Measurements from ENCODE around the gene RNU4-1. TPM values are rescaled to one million over a fixed set of nuclear protein-coding genes. Genes with fewer than 3 reads are reported as not detected.

Gene RNU4-1
- total and polyA plus RNA-seq, 2 experiments from 2014 or later, result 6.0 TPM; not detected in 1

- H3K4me3 ChIP-seq, result no peak overlapping the region
- H3F3A ChIP-seq (replicated peaks; ENCODE audit: low read depth), result no peaks in the 10 kb centered on the region
- H3K9me3 Mint-ChIP-seq, result no peaks in the 10 kb centered on the region
- no peaks in the 10 kb centered on the region for H3K27me3 ChIP-seq (ENCODE audit: insufficient read depth)
- TF ChIP-seq ZNF331 (CRISPR knock-in tag; IDR thresholded peaks at IDR 0.05; ENCODE audit: low read depth) (no peak), CREB1 (CRISPR knock-in tag; IDR thresholded peaks at IDR 0.05; ENCODE audit: low read depth) (no peak), REST (IDR thresholded peaks at IDR 0.05; ENCODE audit: unreplicated experiment) (no peak)
- no peaks in the 10 kb centered on the region for H3K9me2 ChIP-seq (ENCODE audit: insufficient read depth)
- no peaks in the 10 kb centered on the region for H3K4me1 ChIP-seq (ENCODE audit: insufficient read depth)
- no peak overlapping the region for H3K27ac ChIP-seq (ENCODE audit: low read depth)
- H3K36me3 Mint-ChIP-seq (ENCODE audit: low read depth), result no peaks in the 10 kb centered on the region
- DNase-seq (ENCODE audit: low spot score) (no peak), ATAC-seq (no peak)
- H2AFZ ChIP-seq, result no peak overlapping the region
- no peaks in the 10 kb centered on the region for H4K20me1 ChIP-seq (replicated peaks; ENCODE audit: insufficient read depth)
- no peak overlapping the region for H3K4me2 ChIP-seq
- peaks cover 15% of the 10 kb centered on the region for H3K27me3 Mint-ChIP-seq (ENCODE audit: insufficient read depth, low read depth, poor library complexity)
- H3K4me1 Mint-ChIP-seq, result peaks cover 4% of the 10 kb centered on the region; the same call in 2 of the 3 replicates
- H3K4me3 Mint-ChIP-seq, result no peak overlapping the region
- no peaks in the 10 kb centered on the region for H3K79me2 ChIP-seq (replicated peaks; ENCODE audit: insufficient read depth)
- H3K36me3 ChIP-seq (ENCODE audit: insufficient read depth), result no peaks in the 10 kb centered on the region
- no peak overlapping the region for H3K27ac Mint-ChIP-seq
These were observed 35.2 kb upstream of the RNU4-1 start for GRCh38 chr12:120328228-120328627.

GRCh38 chr12:120327593-120327992 lies 34.6 kb upstream of the RNU4-1 start, which contains the start of gene PLA2G1B:
Gene PLA2G1B, minus strand, starts transcription at chr12:120327779. Its CDS starts 26 bp downstream, at chr12:120327753.
- H3K9me3 Mint-ChIP-seq, result no peaks in the 10 kb centered on the region
- Histone ChIP-seq H2AFZ (no peak within 1 kb of the TSS; the same call in 1 of the 2 replicates), H3K79me2 (replicated peaks; ENCODE audit: insufficient read depth) (no peaks in the 10 kb centered on the region), H3K9me2 (ENCODE audit: insufficient read depth) (no peaks in the 10 kb centered on the region), H3K4me1 (ENCODE audit: insufficient read depth) (no peaks in the 10 kb centered on the region), H3K27ac (ENCODE audit: low read depth) (no peak within 1 kb of the TSS), H3K36me3 (ENCODE audit: insufficient read depth) (no peaks in the 10 kb centered on the region), H3K27me3 (ENCODE audit: insufficient read depth) (no peaks in the 10 kb centered on the region), H3K4me2 (no peak within 1 kb of the TSS), H3F3A (replicated peaks; ENCODE audit: low read depth) (no peaks in the 10 kb centered on the region), H4K20me1 (replicated peaks; ENCODE audit: insufficient read depth) (no peaks in the 10 kb centered on the region), H3K4me3 (no peak within 1 kb of the TSS)
- DNase-seq (ENCODE audit: low spot score) (no peak), ATAC-seq (no peak)
- TF ChIP-seq NANOG (IDR thresholded peaks at IDR 0.05; ENCODE audit: borderline replicate concordance), result no peak
- no peak for TF ChIP-seq CREB1 (CRISPR knock-in tag; IDR thresholded peaks at IDR 0.05; ENCODE audit: low read depth)
- no peak for TF ChIP-seq ETS1 (IDR thresholded peaks at IDR 0.05)
- no peak for TF ChIP-seq POLR2AphosphoS5 (IDR thresholded peaks at IDR 0.05; ENCODE audit: low read depth)
- no peak for TF ChIP-seq CTCF (conservative IDR thresholded peaks at IDR 0.05; ENCODE audit: low read depth in 2 of 2)
- no peak for TF ChIP-seq REST (IDR thresholded peaks at IDR 0.05; ENCODE audit: unreplicated experiment)
- TF ChIP-seq STAT1 (IDR thresholded peaks at IDR 0.05; ENCODE audit: unreplicated experiment), result no peak
- H3K4me1 Mint-ChIP-seq, result peaks cover 4% of the 10 kb centered on the region; the same call in 2 of the 3 replicates
- H3K4me3 Mint-ChIP-seq, result no peak within 1 kb of the TSS
- peaks cover 15% of the 10 kb centered on the region for H3K27me3 Mint-ChIP-seq (ENCODE audit: insufficient read depth, low read depth, poor library complexity)
- no peaks in the 10 kb centered on the region for H3K36me3 Mint-ChIP-seq (ENCODE audit: low read depth)
- H3K27ac Mint-ChIP-seq, result no peak within 1 kb of the TSS

Data from GM23338 (cell line).